ENCODE data around the gene PEPD. TPM values are rescaled to one million over a fixed set of nuclear protein-coding genes. Genes with fewer than 3 reads are reported as not detected.

The PEPD gene
- total and polyA plus RNA-seq, 4 donors, result 37.3 to 211 (median 117) TPM

DNA sequence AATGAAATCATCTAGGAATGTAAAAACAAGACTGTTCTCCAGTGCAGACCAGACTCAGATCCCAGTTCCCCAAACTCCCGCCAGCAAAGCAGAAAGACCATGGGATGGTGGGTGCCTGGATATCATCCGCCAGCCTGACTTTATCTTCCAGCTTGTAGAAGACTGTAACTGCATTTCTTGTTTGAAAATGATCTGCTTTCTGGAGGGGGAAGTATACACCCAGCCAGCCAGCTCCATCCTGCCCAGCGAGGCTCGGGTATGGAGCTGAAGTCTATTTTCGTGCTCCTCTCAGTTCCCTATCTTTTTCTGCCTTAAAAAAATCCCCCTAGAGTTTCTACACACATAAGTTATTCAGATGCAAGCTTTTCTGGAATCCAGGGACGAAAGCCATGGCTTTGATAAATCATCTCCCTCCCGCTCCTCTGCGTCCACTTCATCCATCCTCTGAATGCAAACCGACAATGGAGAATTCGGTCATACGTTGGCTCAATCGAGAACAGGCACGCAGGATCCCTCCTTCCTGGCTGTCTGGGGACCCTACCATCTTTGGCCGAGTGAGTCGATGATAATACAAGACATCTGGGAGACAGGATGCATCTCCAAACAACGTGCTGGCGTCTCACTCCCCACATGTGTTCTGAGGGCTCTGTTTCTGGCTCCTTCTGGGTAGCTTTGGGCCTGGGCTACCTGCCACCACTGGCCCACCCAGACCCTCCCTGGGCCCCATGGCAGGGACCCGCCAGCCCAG lies 116.9 kb downstream of the PEPD start:
- Histone ChIP-seq H3K27ac (ENCODE audit: low read depth in 1 of 2, low read length in 2 of 2) (peak overlapping the region; percentile 92 to 98), H3K36me3 (ENCODE audit: control insufficient read depth in 4 of 4, insufficient read depth in 3 of 4, low read depth in 1 of 4, low read length in 3 of 4) (no peaks in the 10 kb centered on the region), H3K9me3 (ENCODE audit: control insufficient read depth in 4 of 4, low read length in 3 of 4) (no peaks in the 10 kb centered on the region), H3K27me3 (ENCODE audit: control insufficient read depth in 4 of 4, insufficient read depth in 4 of 4, low read length in 3 of 4) (no peaks in the 10 kb centered on the region), H3K9ac (ENCODE audit: low read depth in 1 of 2, low read length in 2 of 2) (peak overlapping the region; percentile 54 to 90), H3K4me1 (ENCODE audit: control insufficient read depth in 4 of 4, insufficient read depth in 4 of 4, low read length in 3 of 4) (peaks cover 38 to 76% (median 58%) of the 10 kb centered on the region in 4 donors), H3K4me3 (ENCODE audit: low read depth in 1 of 3, low read length in 3 of 3) (no peak overlapping the region)
- TF ChIP-seq SP1 (IDR thresholded peaks at IDR 0.05) (no peak), HNF4G (IDR thresholded peaks at IDR 0.05) (no peak), NR2F2 (IDR thresholded peaks at IDR 0.05) (no peak), FOXA1 (IDR thresholded peaks at IDR 0.05) (no peak), RXRA (IDR thresholded peaks at IDR 0.05) (no peak), JUND (IDR thresholded peaks at IDR 0.05) (no peak), GABPA (IDR thresholded peaks at IDR 0.05 in 1 of 2, conservative IDR thresholded peaks at IDR 0.05 in 1 of 2) (no peak), FOXA2 (IDR thresholded peaks at IDR 0.05) (no peak), RAD21 (IDR thresholded peaks at IDR 0.05) (no peak), HNF4A (conservative IDR thresholded peaks at IDR 0.05) (no peak), YY1 (IDR thresholded peaks at IDR 0.05) (no peak)
- TF ChIP-seq, protein P1, sequence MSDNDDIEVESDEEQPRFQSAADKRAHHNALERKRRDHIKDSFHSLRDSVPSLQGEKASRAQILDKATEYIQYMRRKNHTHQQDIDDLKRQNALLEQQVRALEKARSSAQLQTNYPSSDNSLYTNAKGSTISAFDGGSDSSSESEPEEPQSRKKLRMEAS (IDR thresholded peaks at IDR 0.05), result no peak
- TF ChIP-seq, protein P2, sequence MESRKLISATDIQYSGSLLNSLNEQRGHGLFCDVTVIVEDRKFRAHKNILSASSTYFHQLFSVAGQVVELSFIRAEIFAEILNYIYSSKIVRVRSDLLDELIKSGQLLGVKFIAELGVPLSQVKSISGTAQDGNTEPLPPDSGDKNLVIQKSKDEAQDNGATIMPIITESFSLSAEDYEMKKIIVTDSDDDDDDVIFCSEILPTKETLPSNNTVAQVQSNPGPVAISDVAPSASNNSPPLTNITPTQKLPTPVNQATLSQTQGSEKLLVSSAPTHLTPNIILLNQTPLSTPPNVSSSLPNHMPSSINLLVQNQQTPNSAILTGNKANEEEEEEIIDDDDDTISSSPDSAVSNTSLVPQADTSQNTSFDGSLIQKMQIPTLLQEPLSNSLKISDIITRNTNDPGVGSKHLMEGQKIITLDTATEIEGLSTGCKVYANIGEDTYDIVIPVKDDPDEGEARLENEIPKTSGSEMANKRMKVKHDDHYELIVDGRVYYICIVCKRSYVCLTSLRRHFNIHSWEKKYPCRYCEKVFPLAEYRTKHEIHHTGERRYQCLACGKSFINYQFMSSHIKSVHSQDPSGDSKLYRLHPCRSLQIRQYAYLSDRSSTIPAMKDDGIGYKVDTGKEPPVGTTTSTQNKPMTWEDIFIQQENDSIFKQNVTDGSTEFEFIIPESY (IDR thresholded peaks at IDR 0.05), result no peak
- DNase-seq (ENCODE audit: low spot score), result no peak
- 87% methylated on average over 18 of the region's 18 CpGs for WGBS

DNA sequence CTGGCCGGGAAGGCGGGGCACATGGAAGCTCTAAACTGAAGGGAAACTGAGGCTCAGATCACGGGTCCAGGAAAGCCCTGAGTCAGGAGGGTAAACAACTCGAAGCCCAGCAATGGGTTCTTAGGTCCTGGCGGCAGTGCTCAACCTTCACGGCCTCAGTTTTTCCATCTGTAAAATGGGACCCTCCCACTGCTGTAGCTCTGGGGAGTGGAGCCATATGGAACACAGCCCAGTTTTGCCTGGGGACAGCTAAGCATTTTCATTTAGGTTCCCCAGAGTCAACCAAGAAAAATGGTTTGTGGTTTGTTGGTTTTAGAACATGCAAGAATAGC lies 117.7 kb downstream of the PEPD start:
- Histone ChIP-seq H3K9me3 (ENCODE audit: control insufficient read depth in 4 of 4, low read length in 3 of 4) (no peaks in the 10 kb centered on the region), H3K27me3 (ENCODE audit: control insufficient read depth in 4 of 4, insufficient read depth in 4 of 4, low read length in 3 of 4) (no peaks in the 10 kb centered on the region), H3K36me3 (ENCODE audit: control insufficient read depth in 4 of 4, insufficient read depth in 3 of 4, low read depth in 1 of 4, low read length in 3 of 4) (no peaks in the 10 kb centered on the region), H3K4me1 (ENCODE audit: control insufficient read depth in 4 of 4, insufficient read depth in 4 of 4, low read length in 3 of 4) (peaks cover 42 to 81% (median 65%) of the 10 kb centered on the region in 4 donors), H3K27ac (ENCODE audit: low read depth in 1 of 2, low read length in 2 of 2) (peak overlapping the region; percentile 92 to 98), H3K4me3 (ENCODE audit: low read depth in 1 of 3, low read length in 3 of 3) (no peak overlapping the region), H3K9ac (ENCODE audit: low read depth in 1 of 2, low read length in 2 of 2) (peak overlapping the region in 1 of 2 donors; percentile 90)
- DNase-seq (ENCODE audit: low spot score), result no peak
- 35% methylated on average over 6 of the region's 6 CpGs for WGBS
- TF ChIP-seq RXRA (IDR thresholded peaks at IDR 0.05), result no peak
- TF ChIP-seq YY1 (IDR thresholded peaks at IDR 0.05), result peak; percentile 8
- TF ChIP-seq TAF1 (conservative IDR thresholded peaks at IDR 0.05), result peak; percentile 6
- TF ChIP-seq, protein P3, sequence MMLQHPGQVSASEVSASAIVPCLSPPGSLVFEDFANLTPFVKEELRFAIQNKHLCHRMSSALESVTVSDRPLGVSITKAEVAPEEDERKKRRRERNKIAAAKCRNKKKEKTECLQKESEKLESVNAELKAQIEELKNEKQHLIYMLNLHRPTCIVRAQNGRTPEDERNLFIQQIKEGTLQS (IDR thresholded peaks at IDR 0.05), result no peak
- TF ChIP-seq, protein P4, sequence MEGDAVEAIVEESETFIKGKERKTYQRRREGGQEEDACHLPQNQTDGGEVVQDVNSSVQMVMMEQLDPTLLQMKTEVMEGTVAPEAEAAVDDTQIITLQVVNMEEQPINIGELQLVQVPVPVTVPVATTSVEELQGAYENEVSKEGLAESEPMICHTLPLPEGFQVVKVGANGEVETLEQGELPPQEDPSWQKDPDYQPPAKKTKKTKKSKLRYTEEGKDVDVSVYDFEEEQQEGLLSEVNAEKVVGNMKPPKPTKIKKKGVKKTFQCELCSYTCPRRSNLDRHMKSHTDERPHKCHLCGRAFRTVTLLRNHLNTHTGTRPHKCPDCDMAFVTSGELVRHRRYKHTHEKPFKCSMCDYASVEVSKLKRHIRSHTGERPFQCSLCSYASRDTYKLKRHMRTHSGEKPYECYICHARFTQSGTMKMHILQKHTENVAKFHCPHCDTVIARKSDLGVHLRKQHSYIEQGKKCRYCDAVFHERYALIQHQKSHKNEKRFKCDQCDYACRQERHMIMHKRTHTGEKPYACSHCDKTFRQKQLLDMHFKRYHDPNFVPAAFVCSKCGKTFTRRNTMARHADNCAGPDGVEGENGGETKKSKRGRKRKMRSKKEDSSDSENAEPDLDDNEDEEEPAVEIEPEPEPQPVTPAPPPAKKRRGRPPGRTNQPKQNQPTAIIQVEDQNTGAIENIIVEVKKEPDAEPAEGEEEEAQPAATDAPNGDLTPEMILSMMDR (IDR thresholded peaks at IDR 0.05; ENCODE audit: low read depth, low read length, missing input control), result no peak

Measured in liver (tissue), 9 donors.